ENCODE measurements around the gene MEAF6. TPM values are rescaled to one million over a fixed set of nuclear protein-coding genes. Genes with fewer than 3 reads are reported as not detected.

MEAF6 gene
- total RNA-seq, 1 donor = 60.9 TPM

DNA sequence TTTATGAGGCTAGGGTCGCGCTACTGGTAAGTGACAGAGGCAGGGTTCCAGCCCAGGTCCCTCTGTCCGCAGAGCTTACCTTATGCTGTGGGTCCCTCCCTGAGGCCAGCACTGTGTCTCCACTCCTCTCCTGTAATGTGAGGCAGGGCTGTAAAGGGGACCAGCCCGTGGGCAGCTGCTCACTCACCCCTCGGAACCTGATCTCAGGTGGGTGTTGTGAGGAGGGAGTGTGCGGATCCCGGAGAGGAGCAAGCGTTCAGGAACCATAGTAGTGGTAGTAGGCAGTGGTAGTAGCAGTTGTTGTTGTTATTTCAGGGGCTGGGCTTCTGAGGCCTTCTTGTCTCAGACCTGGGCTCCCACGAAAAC lies 38.5 kb downstream of the MEAF6 start:
- no peak for DNase-seq (ENCODE audit: low read depth)
- TF ChIP-seq, protein P1, sequence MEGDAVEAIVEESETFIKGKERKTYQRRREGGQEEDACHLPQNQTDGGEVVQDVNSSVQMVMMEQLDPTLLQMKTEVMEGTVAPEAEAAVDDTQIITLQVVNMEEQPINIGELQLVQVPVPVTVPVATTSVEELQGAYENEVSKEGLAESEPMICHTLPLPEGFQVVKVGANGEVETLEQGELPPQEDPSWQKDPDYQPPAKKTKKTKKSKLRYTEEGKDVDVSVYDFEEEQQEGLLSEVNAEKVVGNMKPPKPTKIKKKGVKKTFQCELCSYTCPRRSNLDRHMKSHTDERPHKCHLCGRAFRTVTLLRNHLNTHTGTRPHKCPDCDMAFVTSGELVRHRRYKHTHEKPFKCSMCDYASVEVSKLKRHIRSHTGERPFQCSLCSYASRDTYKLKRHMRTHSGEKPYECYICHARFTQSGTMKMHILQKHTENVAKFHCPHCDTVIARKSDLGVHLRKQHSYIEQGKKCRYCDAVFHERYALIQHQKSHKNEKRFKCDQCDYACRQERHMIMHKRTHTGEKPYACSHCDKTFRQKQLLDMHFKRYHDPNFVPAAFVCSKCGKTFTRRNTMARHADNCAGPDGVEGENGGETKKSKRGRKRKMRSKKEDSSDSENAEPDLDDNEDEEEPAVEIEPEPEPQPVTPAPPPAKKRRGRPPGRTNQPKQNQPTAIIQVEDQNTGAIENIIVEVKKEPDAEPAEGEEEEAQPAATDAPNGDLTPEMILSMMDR (IDR thresholded peaks at IDR 0.05; ENCODE audit: insufficient read depth, low read depth, low read length) = no peak
- peak overlapping the region; percentile 81 for H3K4me3 ChIP-seq (ENCODE audit: low read depth, low read length)

DNA sequence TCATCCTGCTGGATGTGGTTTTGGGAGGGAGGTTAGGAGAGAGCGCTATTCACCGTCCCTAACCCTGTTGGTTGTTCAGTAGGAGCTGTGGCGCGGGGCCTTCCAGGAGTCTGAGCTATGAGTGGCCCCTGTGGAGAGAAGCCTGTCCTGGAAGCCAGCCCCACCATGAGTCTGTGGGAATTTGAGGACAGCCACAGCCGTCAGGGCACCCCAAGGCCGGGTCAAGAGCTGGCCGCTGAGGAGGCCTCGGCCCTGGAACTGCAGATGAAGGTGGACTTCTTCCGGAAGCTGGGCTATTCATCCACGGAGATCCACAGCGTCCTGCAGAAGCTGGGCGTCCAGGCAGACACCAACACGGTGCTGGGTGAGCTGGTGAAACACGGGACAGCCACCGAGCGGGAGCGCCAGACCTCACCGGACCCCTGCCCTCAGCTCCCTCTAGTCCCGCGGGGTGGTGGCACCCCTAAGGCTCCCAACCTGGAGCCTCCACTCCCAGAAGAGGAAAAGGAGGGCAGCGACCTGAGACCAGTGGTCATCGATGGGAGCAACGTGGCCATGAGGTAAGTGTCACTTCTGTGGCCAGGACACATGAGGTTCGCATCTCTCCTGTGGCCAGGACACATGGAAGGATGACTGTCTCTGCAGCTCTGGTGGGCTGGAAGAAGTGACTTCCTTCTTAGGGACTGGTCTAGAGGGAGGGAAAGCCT lies 39.0 kb downstream of the MEAF6 start:
- peak overlapping the region; percentile 81 for H3K4me3 ChIP-seq (ENCODE audit: low read depth, low read length)
- no peak for DNase-seq (ENCODE audit: low read depth)
- TF ChIP-seq, protein P1 (IDR thresholded peaks at IDR 0.05; ENCODE audit: insufficient read depth, low read depth, low read length) = no peak

DNA sequence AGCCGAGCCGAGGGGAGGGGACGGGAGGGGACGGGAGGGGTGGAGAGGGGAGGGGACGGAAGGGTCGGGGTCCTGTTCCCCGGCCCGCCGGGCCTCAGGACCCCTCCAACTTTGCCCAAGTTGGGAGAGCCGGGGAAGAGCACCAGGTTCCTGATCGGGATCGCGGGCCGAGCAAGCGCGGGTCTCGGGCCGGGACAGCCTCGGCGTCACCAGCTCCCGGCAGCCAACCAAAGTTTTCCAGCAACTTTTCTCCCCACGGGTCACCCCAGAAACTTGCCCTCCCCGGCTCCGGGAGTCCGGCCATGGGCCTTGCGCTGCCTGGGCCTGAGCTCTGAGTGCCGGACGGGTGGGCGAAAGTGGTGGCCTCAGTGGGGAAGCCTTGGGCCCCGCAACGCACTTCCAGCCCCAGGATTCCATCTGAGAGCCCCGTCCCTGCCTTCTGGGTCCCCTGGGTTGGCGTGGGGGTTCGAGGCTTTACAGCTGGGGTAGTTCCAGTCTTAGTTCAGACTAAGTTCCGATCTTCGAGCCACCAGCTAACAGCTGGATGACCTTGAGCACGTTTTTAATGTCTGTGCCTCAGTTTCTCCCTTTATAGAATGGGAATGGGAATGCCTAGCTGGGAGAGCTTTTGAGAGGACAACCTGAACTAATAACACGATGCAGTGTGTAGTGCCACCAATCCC lies 39.7 kb downstream of the MEAF6 start:
- TF ChIP-seq, protein P1 (IDR thresholded peaks at IDR 0.05; ENCODE audit: insufficient read depth, low read depth, low read length) = no peak
- DNase-seq (ENCODE audit: low read depth) = no peak
- peak overlapping the region; percentile 81 for H3K4me3 ChIP-seq (ENCODE audit: low read depth, low read length)

DNA sequence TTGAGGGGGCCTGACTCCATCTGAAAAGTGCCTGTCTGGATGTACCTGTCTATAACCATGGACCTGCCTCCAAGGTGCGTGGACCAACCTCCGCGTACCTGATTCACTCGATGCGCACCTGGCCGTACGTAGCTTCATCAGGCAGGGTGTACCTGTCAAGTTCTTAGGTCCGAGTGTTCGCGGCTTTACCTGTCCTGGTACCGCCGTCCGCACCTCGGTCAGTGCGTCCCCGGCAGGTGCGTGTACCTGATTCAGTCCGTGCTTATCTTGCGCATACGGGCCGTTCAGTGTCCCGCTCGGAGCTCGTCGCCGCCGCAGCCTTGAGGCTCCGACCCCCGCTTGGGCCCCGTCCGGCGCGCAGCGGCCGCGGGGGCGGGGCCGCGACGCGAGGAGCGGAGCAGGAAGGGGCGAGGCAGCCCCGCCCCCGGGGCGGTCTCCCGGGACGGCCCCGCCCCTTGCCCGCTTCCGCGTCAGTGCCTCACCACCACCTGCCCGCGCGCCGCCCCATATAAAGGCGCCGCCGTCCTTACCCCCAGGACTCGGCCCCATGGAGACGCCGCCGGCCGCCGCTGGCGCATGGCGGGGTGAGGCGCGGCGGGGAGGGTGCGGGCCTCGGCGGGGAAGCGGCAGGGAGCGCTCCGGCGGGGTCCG lies 40.4 kb downstream of the MEAF6 start, which contains the start of gene ZC3H12A:
Gene ZC3H12A, plus strand, starts transcription at position 535 of the 651 bp plus-strand sequence. CDS start 917 bp downstream, outside the sequence.
- peak within 1 kb of the TSS; percentile 81 for H3K4me3 ChIP-seq (ENCODE audit: low read depth, low read length)
- TF ChIP-seq, protein P1 (IDR thresholded peaks at IDR 0.05; ENCODE audit: insufficient read depth, low read depth, low read length) = no peak
- DNase-seq (ENCODE audit: low read depth) = peak; percentile 92

DNA sequence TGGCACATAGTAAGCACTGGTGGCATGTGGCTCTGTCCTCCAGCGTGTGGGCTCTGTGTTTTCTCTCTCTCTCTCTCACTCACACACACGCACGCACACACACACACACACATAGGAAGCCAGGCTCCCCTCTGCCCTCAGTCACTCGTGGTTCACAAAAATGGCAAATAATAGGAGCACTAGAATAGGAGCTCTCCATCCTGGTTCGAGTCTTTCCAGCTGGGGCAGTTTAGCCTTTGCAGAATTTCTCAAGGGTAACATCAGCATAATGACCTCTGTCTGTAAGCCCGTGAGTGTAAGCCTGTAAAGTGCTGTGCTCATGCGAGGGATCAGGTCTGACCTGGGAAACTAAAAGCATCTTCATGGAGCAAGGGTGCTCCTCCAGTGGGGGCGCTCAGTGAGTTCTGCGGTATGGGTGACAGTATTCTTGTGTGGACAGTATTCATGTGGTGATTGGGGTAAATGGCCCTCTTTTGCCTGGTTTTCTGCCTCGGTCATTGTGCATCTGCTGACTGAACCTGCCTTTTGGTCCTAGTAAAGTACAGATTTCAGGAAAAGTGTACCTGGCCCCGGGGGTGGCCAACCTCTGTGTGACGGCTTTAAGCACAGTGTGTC lies 41.0 kb downstream of the MEAF6 start:
- TF ChIP-seq, protein P1 (IDR thresholded peaks at IDR 0.05; ENCODE audit: insufficient read depth, low read depth, low read length) = no peak
- DNase-seq (ENCODE audit: low read depth) = peak; percentile 61
- peak overlapping the region; percentile 66 for H3K4me3 ChIP-seq (ENCODE audit: low read depth, low read length)

DNA sequence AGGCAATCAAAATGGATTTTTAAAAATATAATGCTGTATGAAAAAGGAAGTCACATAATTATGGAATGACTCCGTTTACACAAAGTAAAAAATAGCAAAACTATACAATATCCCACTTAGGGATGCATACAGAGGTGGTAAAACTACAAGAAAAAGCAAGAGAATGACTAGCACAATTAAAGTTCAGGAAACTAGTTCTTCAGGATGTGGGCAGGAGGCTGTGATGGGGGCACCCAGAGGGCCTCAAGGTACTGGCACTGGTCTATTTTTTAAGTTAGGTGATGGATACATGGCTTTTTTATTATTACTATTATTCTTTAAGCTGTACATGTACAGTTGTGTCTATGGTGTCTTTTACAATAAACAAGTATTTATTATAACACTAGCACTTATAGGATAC lies 41.6 kb downstream of the MEAF6 start:
- TF ChIP-seq, protein P1 (IDR thresholded peaks at IDR 0.05; ENCODE audit: insufficient read depth, low read depth, low read length) = no peak
- peak overlapping the region; percentile 66 for H3K4me3 ChIP-seq (ENCODE audit: low read depth, low read length)
- no peak for DNase-seq (ENCODE audit: low read depth)

Data from fibroblast of villous mesenchyme (primary cell).